DND-41 (cell line): ENCODE measurements around the gene PKNOX1.
A peak's percentile ranks its signal among the peaks of the same experiment; 100 is the strongest.

Source experiments
- ATAC-seq: fragments of 200-7000 bp; cut with Tn5 transposase; 3 replicates; pipeline ENCODE4 v1.9.1; 2021; ENCODE audit warnings: low read depth; ENCODE audit not compliant: insufficient read depth
- DNase-seq: peaks from one replicate; pipeline ENCODE4 v3.0.0-alpha.2; 2020
- H2AFZ ChIP-seq: 2 replicates; pipeline ENCODE4 v1.6.0; 2012; ENCODE audit warnings: low read depth, low read length
- H3K27ac ChIP-seq: 2 replicates; pipeline ENCODE4 v1.5.1; 2012; ENCODE audit warnings: low read length, inconsistent platforms
- H3K27me3 ChIP-seq: fragments of 200-600 bp; sonication (generic); 2 replicates; pipeline ENCODE4 v1.6.0; 2012; ENCODE audit warnings: low read length, mild to moderate bottlenecking, inconsistent platforms; ENCODE audit not compliant: insufficient read depth, poor library complexity
- H3K36me3 ChIP-seq: 2 replicates; pipeline ENCODE4 v1.5.1; 2012; ENCODE audit warnings: low read length, inconsistent platforms; ENCODE audit not compliant: insufficient read depth
- H3K4me1 ChIP-seq: 2 replicates; pipeline ENCODE4 v1.5.1; 2012; ENCODE audit warnings: mild to moderate bottlenecking, low read length; ENCODE audit not compliant: insufficient read depth
- H3K4me2 ChIP-seq: 2 replicates; pipeline ENCODE4 v1.6.0; 2012; ENCODE audit warnings: mild to moderate bottlenecking, moderate library complexity, low read length, inconsistent platforms; ENCODE audit not compliant: insufficient read depth
- H3K4me3 ChIP-seq, 2 experiments: fragments of 200-600 bp in 1 of 2; shearing (Covaris generic) in 1 of 2; 2 replicates each; pipeline ENCODE4 v1.5.1; 2012 to 2016; ENCODE audit warnings: inconsistent platforms in 2 of 2, low read length in 2 of 2, mild to moderate bottlenecking in 2 of 2, low read depth in 1 of 2, moderate library complexity in 1 of 2
- H3K79me2 ChIP-seq: 2 replicates; pipeline ENCODE4 v1.6.0; 2012; ENCODE audit warnings: low read length, inconsistent platforms; ENCODE audit not compliant: insufficient read depth
- H3K9ac ChIP-seq: 2 replicates; pipeline ENCODE4 v1.6.0; 2012; ENCODE audit warnings: low read depth, mild to moderate bottlenecking, inconsistent platforms, low read length, moderate library complexity
- H3K9me3 ChIP-seq: 2 replicates; pipeline ENCODE4 v1.5.1; 2012; ENCODE audit warnings: low read length, moderate library complexity, mild to moderate bottlenecking, inconsistent platforms; ENCODE audit not compliant: insufficient read depth, severe bottlenecking
- H4K20me1 ChIP-seq: 2 replicates; pipeline ENCODE4 v1.6.0; 2012; ENCODE audit warnings: low read length; ENCODE audit not compliant: insufficient read depth
- EZH2 ChIP-seq: IDR thresholded peaks from 3 replicates; pipeline ENCODE4 v1.6.1; 2012; ENCODE audit warnings: borderline replicate concordance, low read depth, mild to moderate bottlenecking, moderate library complexity, low read length, inconsistent platforms; ENCODE audit not compliant: severe bottlenecking
- TF ChIP-seq, protein P1 (sequence below): IDR thresholded peaks from 2 replicates; pipeline ENCODE4 v1.5.1; 2012; ENCODE audit warnings: borderline replicate concordance, low read length, moderate library complexity, mild to moderate bottlenecking; ENCODE audit not compliant: poor library complexity, severe bottlenecking; ENCODE audit errors: extremely low read depth

PKNOX1 gene

DNA sequence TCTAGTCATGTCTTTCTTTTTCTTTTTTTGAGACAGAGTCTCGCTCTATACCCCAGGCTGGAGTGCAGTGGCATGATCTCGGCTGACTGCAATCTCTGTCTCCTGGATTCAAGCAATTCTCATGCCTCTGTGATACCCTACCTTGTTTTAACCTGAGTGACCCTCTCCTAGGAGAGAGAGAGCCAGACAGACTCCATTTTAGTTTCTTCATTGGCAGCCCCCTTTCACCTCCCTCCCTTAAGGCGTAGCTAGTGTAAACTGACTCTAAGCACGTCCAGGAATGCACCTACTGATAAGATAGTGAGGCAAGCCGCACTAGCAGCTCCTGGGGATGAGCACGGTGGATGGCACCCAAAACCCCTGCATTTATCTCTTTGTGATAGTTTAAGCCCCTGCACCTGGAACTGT lies 5.2 kb upstream of the PKNOX1 start:
- H4K20me1 ChIP-seq: no peaks in the 10 kb centered on the region
- no peak for DNase-seq
- no peak overlapping the region for H3K9ac ChIP-seq
- H3K79me2 ChIP-seq: no peaks in the 10 kb centered on the region
- no peaks in the 10 kb centered on the region for H3K9me3 ChIP-seq
- no peak for ATAC-seq
- H3K27me3 ChIP-seq: no peaks in the 10 kb centered on the region
- no peak overlapping the region for H3K27ac ChIP-seq
- H2AFZ ChIP-seq: no peak overlapping the region
- TF ChIP-seq, protein P1, sequence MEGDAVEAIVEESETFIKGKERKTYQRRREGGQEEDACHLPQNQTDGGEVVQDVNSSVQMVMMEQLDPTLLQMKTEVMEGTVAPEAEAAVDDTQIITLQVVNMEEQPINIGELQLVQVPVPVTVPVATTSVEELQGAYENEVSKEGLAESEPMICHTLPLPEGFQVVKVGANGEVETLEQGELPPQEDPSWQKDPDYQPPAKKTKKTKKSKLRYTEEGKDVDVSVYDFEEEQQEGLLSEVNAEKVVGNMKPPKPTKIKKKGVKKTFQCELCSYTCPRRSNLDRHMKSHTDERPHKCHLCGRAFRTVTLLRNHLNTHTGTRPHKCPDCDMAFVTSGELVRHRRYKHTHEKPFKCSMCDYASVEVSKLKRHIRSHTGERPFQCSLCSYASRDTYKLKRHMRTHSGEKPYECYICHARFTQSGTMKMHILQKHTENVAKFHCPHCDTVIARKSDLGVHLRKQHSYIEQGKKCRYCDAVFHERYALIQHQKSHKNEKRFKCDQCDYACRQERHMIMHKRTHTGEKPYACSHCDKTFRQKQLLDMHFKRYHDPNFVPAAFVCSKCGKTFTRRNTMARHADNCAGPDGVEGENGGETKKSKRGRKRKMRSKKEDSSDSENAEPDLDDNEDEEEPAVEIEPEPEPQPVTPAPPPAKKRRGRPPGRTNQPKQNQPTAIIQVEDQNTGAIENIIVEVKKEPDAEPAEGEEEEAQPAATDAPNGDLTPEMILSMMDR: no peak
- no peak for TF ChIP-seq EZH2
- no peaks in the 10 kb centered on the region for H3K36me3 ChIP-seq
- H3K4me3 ChIP-seq: no peak overlapping the region
- H3K4me2 ChIP-seq: no peak overlapping the region
- peaks cover 10% of the 10 kb centered on the region for H3K4me1 ChIP-seq

DNA sequence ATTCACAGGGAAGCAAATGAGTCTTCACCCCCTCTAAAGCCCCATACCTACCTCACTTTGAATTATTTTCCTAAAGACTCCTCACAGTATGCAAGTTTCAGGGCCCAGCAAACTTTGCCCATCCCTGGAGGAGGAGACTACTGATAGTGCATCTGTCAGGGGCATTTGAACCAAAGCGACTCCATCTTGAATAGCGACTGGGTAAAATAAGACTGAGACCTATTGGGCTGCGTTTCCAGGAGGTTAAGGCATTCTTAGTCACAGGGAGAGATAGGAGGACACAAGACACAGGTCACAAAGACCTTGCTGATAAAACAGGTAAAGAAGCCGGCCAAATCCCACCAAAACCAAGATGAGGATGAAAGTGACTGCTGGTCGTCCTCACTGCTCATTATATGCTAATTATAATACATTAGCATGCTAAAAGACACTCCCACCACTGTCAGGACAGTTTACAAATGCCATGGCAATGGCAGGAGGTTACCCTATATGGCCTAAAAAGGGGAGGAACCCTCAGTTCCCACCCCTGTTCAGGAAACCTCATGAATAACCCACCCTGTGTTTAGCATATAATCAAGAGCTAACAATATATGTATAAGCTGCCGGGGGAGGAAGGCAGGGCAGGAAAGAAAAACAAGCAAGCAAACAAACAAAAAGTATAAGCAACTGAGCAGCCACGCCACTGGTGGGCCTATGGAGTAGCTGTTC lies 3.3 kb upstream of the PKNOX1 start:
- DNase-seq (no peak), ATAC-seq (no peak)
- H3K79me2 ChIP-seq: peaks cover 11% of the 10 kb centered on the region
- H3K27me3 ChIP-seq: no peaks in the 10 kb centered on the region
- H4K20me1 ChIP-seq: no peaks in the 10 kb centered on the region
- no peak overlapping the region for H3K4me2 ChIP-seq
- H2AFZ ChIP-seq: no peak overlapping the region
- H3K4me3 ChIP-seq: no peak overlapping the region
- H3K36me3 ChIP-seq: no peaks in the 10 kb centered on the region
- no peak for TF ChIP-seq EZH2
- TF ChIP-seq, protein P1: no peak
- no peak overlapping the region for H3K27ac ChIP-seq
- H3K4me1 ChIP-seq: peaks cover 17% of the 10 kb centered on the region
- H3K9me3 ChIP-seq: no peaks in the 10 kb centered on the region
- no peak overlapping the region for H3K9ac ChIP-seq

DNA sequence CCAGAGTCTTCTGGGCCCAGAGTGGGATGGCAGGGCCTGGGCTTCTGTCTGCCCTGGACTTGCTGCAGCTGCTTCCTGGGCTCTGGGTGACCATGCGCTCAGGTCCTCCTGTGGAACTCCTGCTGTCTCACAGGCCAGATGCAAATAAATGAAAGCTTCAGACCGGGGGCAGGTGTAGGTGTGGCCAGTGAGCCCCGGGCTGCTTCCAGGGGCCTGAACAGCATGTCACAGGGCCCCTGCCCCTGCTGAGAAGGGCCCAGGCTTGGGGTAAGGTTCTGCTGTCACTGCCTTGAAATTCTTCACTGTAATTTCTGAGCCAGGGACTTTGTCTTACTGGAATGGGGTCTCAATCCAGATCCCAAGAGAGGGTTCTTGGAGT lies 2.5 kb upstream of the PKNOX1 start:
- Histone ChIP-seq H3K36me3 (peaks cover 8% of the 10 kb centered on the region), H3K79me2 (peaks cover 19% of the 10 kb centered on the region), H3K27me3 (no peaks in the 10 kb centered on the region), H3K9ac (0 out of 2 replicates have a peak overlapping the region, but pooled peaks have one; percentile 20), H2AFZ (no peak overlapping the region), H3K4me3 (no peak overlapping the region), H3K4me1 (peaks cover 25% of the 10 kb centered on the region), H3K9me3 (no peaks in the 10 kb centered on the region), H3K4me2 (no peak overlapping the region), H4K20me1 (no peaks in the 10 kb centered on the region), H3K27ac (no peak overlapping the region)
- no peak for TF ChIP-seq EZH2
- TF ChIP-seq, protein P1: no peak
- ATAC-seq (no peak), DNase-seq (no peak)
